ENCODE measurements around the gene DDIT3.
A peak's percentile ranks its signal among the peaks of the same experiment; 100 is the strongest.
"Not testable (repeated sequence)": the region's sequence is repeated elsewhere in the genome, so short reads cannot be mapped to it uniquely, and the experiment has no call there.

The DDIT3 gene

GRCh38 chr12:57522011-57522886 is 1.9 kb upstream of the DDIT3 start, which contains the start of gene MBD6:
MBD6 (plus strand) TSS chr12:57522824; CDS start chr12:57524304, 1,480 bp downstream.
- TF ChIP-seq, protein P1, sequence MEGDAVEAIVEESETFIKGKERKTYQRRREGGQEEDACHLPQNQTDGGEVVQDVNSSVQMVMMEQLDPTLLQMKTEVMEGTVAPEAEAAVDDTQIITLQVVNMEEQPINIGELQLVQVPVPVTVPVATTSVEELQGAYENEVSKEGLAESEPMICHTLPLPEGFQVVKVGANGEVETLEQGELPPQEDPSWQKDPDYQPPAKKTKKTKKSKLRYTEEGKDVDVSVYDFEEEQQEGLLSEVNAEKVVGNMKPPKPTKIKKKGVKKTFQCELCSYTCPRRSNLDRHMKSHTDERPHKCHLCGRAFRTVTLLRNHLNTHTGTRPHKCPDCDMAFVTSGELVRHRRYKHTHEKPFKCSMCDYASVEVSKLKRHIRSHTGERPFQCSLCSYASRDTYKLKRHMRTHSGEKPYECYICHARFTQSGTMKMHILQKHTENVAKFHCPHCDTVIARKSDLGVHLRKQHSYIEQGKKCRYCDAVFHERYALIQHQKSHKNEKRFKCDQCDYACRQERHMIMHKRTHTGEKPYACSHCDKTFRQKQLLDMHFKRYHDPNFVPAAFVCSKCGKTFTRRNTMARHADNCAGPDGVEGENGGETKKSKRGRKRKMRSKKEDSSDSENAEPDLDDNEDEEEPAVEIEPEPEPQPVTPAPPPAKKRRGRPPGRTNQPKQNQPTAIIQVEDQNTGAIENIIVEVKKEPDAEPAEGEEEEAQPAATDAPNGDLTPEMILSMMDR (IDR thresholded peaks at IDR 0.05) = no peak
- H3K4me3 ChIP-seq = peak within 1 kb of the TSS; percentile 97
- DNase-seq (ENCODE audit: low spot score) = peak; percentile 97
- peak within 1 kb of the TSS; percentile 98 to 99 for H3K27ac ChIP-seq

GRCh38 chr12:57521525-57522010 is 1.3 kb upstream of the DDIT3 start:
- Histone ChIP-seq H3K4me3 (peak overlapping the region; percentile 97), H3K27ac (peak overlapping the region; percentile 98 to 99)
- TF ChIP-seq, protein P1 (IDR thresholded peaks at IDR 0.05) = no peak
- peak; percentile 82 for DNase-seq (ENCODE audit: low spot score)

DNA sequence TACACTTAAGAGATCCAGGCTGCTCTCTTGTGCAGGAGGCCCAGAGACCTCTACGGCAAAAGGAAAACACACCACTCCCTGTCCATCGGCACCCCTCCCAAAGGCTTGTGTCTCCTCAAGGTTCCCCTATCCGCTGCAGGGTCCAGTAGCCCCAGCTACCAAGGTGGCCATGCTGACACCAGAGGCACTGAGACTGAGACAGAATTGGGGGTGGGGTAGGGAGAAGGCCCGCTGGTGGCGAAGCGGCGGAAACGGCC is 590 bp downstream of the DDIT3 start:
- H3K27ac ChIP-seq = peak overlapping the region; percentile 98 to 99
- peak; percentile 86 for DNase-seq (ENCODE audit: low spot score)
- peak overlapping the region; percentile 80 for H3K4me3 ChIP-seq
- TF ChIP-seq, protein P1 (IDR thresholded peaks at IDR 0.05) = no peak

- H3K4me3 ChIP-seq = peak overlapping the region; percentile 80
- TF ChIP-seq, protein P1 (IDR thresholded peaks at IDR 0.05) = no peak
- peak overlapping the region; percentile 98 to 99 for H3K27ac ChIP-seq
- DNase-seq (ENCODE audit: low spot score) = peak; percentile 82
Measured at GRCh38 chr12:57518920-57519795, 1.2 kb downstream of the DDIT3 start.

- H3K27ac ChIP-seq = peak overlapping the region; percentile 98 to 99
- TF ChIP-seq, protein P1 (IDR thresholded peaks at IDR 0.05) = no peak
- H3K4me3 ChIP-seq = peak overlapping the region; percentile 80
- DNase-seq (ENCODE audit: low spot score) = no peak
Measured at GRCh38 chr12:57518176-57518919, 2.0 kb downstream of the DDIT3 start.

DNA sequence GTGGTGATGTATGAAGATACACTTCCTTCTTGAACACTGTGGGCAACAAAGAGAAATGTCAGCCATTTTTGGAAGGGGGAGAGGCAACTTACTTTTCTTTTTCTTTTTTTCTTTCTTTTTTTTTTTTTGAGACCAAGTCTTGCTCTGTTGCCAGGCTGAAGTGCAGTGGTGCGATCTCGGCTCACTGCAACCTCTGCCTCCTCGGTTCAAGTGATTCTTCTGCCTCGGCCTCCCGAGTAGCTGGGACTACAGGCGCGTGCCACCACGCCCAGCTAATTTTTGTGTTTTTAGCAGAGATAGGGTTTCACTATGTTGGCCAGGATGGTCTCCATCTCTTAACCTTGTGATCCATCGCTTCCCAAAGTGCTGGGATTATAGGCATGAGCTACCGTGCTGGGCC is 2.6 kb downstream of the DDIT3 start:
- DNase-seq (ENCODE audit: low spot score) = not testable (repeated sequence)
- H3K4me3 ChIP-seq = peak overlapping the region; percentile 80
- H3K27ac ChIP-seq = peak overlapping the region; percentile 98 to 99

DNA sequence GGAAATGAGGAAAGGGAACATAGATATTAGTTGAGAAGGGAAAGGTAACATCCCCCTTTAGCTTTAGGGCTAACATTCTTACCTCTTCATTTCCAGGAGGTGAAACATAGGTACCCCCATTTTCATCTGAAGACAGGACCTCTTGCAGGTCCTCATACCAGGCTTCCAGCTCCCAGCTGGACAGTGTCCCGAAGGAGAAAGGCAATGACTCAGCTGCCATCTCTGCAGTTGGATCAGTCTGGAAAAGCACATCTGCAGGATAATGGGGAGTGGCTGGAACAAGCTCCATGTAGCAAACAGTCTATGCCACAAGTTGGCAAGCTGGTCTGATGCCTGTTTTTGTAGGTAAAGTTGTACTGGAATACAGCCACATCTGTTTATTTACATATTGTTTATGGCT is 3.1 kb downstream of the DDIT3 start:
- DNase-seq (ENCODE audit: low spot score) = no peak
- TF ChIP-seq, protein P1 (IDR thresholded peaks at IDR 0.05) = no peak
- Histone ChIP-seq H3K27ac (peak overlapping the region; percentile 2 to 98), H3K4me3 (no peak overlapping the region)

Measured in coronary artery (tissue), 2 donors.